HCT116 (cell line): ENCODE measurements around the gene ARHGAP5. TPM values are rescaled to one million over a fixed set of nuclear protein-coding genes. Genes with fewer than 3 reads are reported as not detected.

Experiments
- ATAC-seq: fragments of 200-7000 bp; cut with Tn5 transposase; 2 replicates; pipeline ENCODE4 v1.9.1; 2020; ENCODE audit warnings: mild to moderate bottlenecking, moderate library complexity
- BruUV-seq: library from RNA; stranded (reverse); fragments of 400-500 nt; replicated peaks from 2 replicates; lab custom pipeline; 2021; lab: Mats Ljungman, UMichigan
- CTCF ChIA-PET: fragments of 300-600 bp; sonication (Branson Sonifier 250); formaldehyde crosslinking; loops from one replicate; lab custom pipeline; 2021; ENCODE audit warnings: antibody characterized with exemption; lab: Charles Lee
- POLR2A ChIA-PET: fragments of 300-600, 350-600 bp; sonication (Branson Sonifier 250); formaldehyde crosslinking; loops from one replicate; lab custom pipeline; 2021; ENCODE audit warnings: antibody characterized with exemption; lab: Charles Lee
- RAD21 ChIA-PET, 2 experiments: fragments of 300-600 bp; sonication (Branson Sonifier 250); formaldehyde crosslinking; loops; one replicate each; lab custom pipeline; 2023; ENCODE audit warnings: low total read pairs in 2 of 2; ENCODE audit not compliant: uncharacterized antibody in 2 of 2, unreplicated experiment in 2 of 2, low non-redundant PET in 1 of 2; lab: Charles Lee
- DNase-seq: peaks from one replicate; pipeline ENCODE4 v3.0.0-alpha.2; 2010; ENCODE audit warnings: low read depth, low spot score
- H2AFZ ChIP-seq: fragments of 200-600 bp; shearing (Covaris generic), sonication (generic); 2 replicates; pipeline ENCODE4 v1.6.1; 2017; ENCODE audit warnings: low read depth, mixed run types, mixed read lengths, antibody characterized with exemption, low read length; ENCODE audit not compliant: poor library complexity, severe bottlenecking
- H3K27ac ChIP-seq: 2 replicates; pipeline ENCODE4 v1.5.1; 2012; ENCODE audit warnings: low read depth, low read length
- H3K27me3 ChIP-seq: fragments of 200-600 bp; sonication (generic); 2 replicates; pipeline ENCODE4 v1.6.1; 2016; ENCODE audit warnings: mixed run types, low read length, mixed read lengths; ENCODE audit not compliant: insufficient read depth
- H3K36me3 ChIP-seq, 2 experiments: fragments of 200-500 bp in 1 of 2; fragments of 200-600 bp in 1 of 2; sonication (Bioruptor generic) in 1 of 2; sonication (generic) in 1 of 2; 2 replicates each; pipeline versions ENCODE4 v1.5.1 to v1.6.1; 2014 to 2016; ENCODE audit warnings: low read length in 2 of 2, inconsistent platforms in 1 of 2, mixed read lengths in 1 of 2, mixed run types in 1 of 2; ENCODE audit not compliant: insufficient read depth in 2 of 2, control insufficient read depth in 1 of 2
- H3K4me1 ChIP-seq, 2 experiments: fragments of 200-600 bp in 1 of 2; sonication (generic) in 1 of 2; 2 replicates each; pipeline versions ENCODE4 v1.5.1 to v1.6.1; 2012 to 2017; ENCODE audit warnings: low read length in 2 of 2, inconsistent platforms in 1 of 2, mild to moderate bottlenecking in 1 of 2, mixed read lengths in 1 of 2, mixed run types in 1 of 2, moderate library complexity in 1 of 2; ENCODE audit not compliant: insufficient read depth in 2 of 2, control insufficient read depth in 1 of 2
- H3K4me2 ChIP-seq: fragments of 200-600 bp; sonication (generic); 2 replicates; pipeline ENCODE4 v1.6.1; 2017; ENCODE audit warnings: mixed run types, low read length, mixed read lengths
- H3K4me3 ChIP-seq, 2 experiments: fragments of 200-600 bp in 1 of 2; sonication (generic) in 1 of 2; replicated peaks in 1 of 2; 2 replicates each; pipeline ENCODE4 v1.5.1; 2011 to 2016; ENCODE audit warnings: low read length in 2 of 2, control low read depth in 1 of 2, low read depth in 1 of 2, mild to moderate bottlenecking in 1 of 2, mixed read lengths in 1 of 2, mixed run types in 1 of 2
- H3K79me2 ChIP-seq: fragments of 200-600 bp; sonication (generic); 2 replicates; pipeline ENCODE4 v1.6.1; 2017; ENCODE audit warnings: mild to moderate bottlenecking, mixed run types, low read length, moderate library complexity, mixed read lengths; ENCODE audit not compliant: insufficient read depth
- H3K9ac ChIP-seq: fragments of 200-600 bp; sonication (generic); 2 replicates; pipeline ENCODE4 v1.6.1; 2016; ENCODE audit warnings: low read length, mixed read lengths
- H3K9me2 ChIP-seq: fragments of 200-600 bp; sonication (generic), shearing (Covaris generic); 2 replicates; pipeline ENCODE4 v1.6.1; 2017; ENCODE audit warnings: mixed run types, mild to moderate bottlenecking, moderate library complexity; ENCODE audit not compliant: insufficient read depth
- H3K9me3 ChIP-seq, 2 experiments: fragments of 200-500 bp in 1 of 2; fragments of 200-600 bp in 1 of 2; sonication (Bioruptor generic) in 1 of 2; sonication (generic) in 1 of 2; 2 replicates each; pipeline ENCODE4 v1.6.1; 2014 to 2017; ENCODE audit warnings: low read length in 2 of 2, mixed read lengths in 2 of 2, inconsistent platforms in 1 of 2, low read depth in 1 of 2, mild to moderate bottlenecking in 1 of 2, mixed run types in 1 of 2, moderate library complexity in 1 of 2; ENCODE audit not compliant: control insufficient read depth in 1 of 2, insufficient read depth in 1 of 2
- H4K20me1 ChIP-seq: fragments of 200-600 bp; sonication (generic), shearing (Covaris generic); 2 replicates; pipeline ENCODE4 v1.6.1; 2017; ENCODE audit warnings: mixed run types, mild to moderate bottlenecking, moderate library complexity; ENCODE audit not compliant: insufficient read depth
- CEBPB ChIP-seq: IDR thresholded peaks from 2 replicates; pipeline ENCODE4 v1.6.1; 2012; ENCODE audit warnings: low read depth
- EGR1 ChIP-seq: IDR thresholded peaks from 2 replicates; pipeline ENCODE4 v1.6.1; 2012; ENCODE audit warnings: low read depth
- EZH2 ChIP-seq: fragments of 200-600 bp; sonication (generic); IDR thresholded peaks from 2 replicates; pipeline ENCODE4 v1.6.1; 2017; ENCODE audit warnings: antibody characterized with exemption, mixed run types
- EZH2phosphoT487 ChIP-seq: fragments of 200-600 bp; IDR thresholded peaks from 2 replicates; pipeline ENCODE4 v1.6.1; 2018; ENCODE audit warnings: antibody characterized with exemption, borderline replicate concordance
- FOSL1 ChIP-seq: IDR thresholded peaks from 2 replicates; pipeline ENCODE4 v1.6.1; 2012; ENCODE audit warnings: low read depth
- MAX ChIP-seq: IDR thresholded peaks from 2 replicates; pipeline ENCODE4 v1.6.1; 2012
- POLR2AphosphoS5 ChIP-seq: IDR thresholded peaks from 2 replicates; pipeline ENCODE4 v1.6.1; 2011; ENCODE audit warnings: mild to moderate bottlenecking, low read depth, low read length, moderate library complexity
- RAD21 ChIP-seq: IDR thresholded peaks from 2 replicates; pipeline ENCODE4 v1.6.1; 2012; ENCODE audit warnings: low read depth, mild to moderate bottlenecking
- SIN3A ChIP-seq: IDR thresholded peaks from 2 replicates; pipeline ENCODE4 v1.6.1; 2012; ENCODE audit warnings: low read depth
- SP1 ChIP-seq: IDR thresholded peaks from 2 replicates; pipeline ENCODE4 v1.6.1; 2012; ENCODE audit warnings: low read depth
- SRF ChIP-seq: IDR thresholded peaks from 2 replicates; pipeline ENCODE4 v1.6.1; 2012; ENCODE audit warnings: low read depth
- TCF7L2 ChIP-seq: IDR thresholded peaks from 2 replicates; pipeline ENCODE4 v1.7.0; 2011; ENCODE audit warnings: borderline replicate concordance, inconsistent platforms; ENCODE audit not compliant: insufficient read depth, insufficient read length; ENCODE audit errors: extremely low read depth
- YY1 ChIP-seq: IDR thresholded peaks from 2 replicates; pipeline ENCODE4 v1.6.1; 2011; ENCODE audit warnings: low read length, low read depth, moderate library complexity, mild to moderate bottlenecking; ENCODE audit not compliant: insufficient replicate concordance; ENCODE audit errors: extremely low read depth
- ZNF274 ChIP-seq: fragments of 200-500 bp; sonication (Bioruptor generic); IDR thresholded peaks from 2 replicates; pipeline ENCODE4 v1.6.1; 2014; ENCODE audit warnings: mild to moderate bottlenecking, low read depth, low read length, inconsistent platforms
- intact Hi-C: fragments of 100-400 bp; cut with micrococcal nuclease; formaldehyde crosslinking; loops from 2 replicates; pipeline ENCODE4 v1.10.0; 2022
- total RNA-seq: library from RNA; stranded (reverse); gene quantifications from one replicate; pipeline ENCODE4 v1.2.1, GENCODE V29; 2021; ENCODE audit not compliant: unreplicated experiment
- TF ChIP-seq, protein P1 (sequence below), 3 experiments: fragments of 200-600 bp in 1 of 3; sonication (generic) in 1 of 3; IDR thresholded peaks in 2 of 3; conservative IDR thresholded peaks in 1 of 3; 2 replicates each; pipeline ENCODE4 v1.5.1; 2012 to 2017; ENCODE audit warnings: low read depth in 2 of 3, low read length in 2 of 3, antibody characterized with exemption in 1 of 3, borderline replicate concordance in 1 of 3, control low read depth in 1 of 3, mild to moderate bottlenecking in 1 of 3, mixed read lengths in 1 of 3, mixed run types in 1 of 3, moderate library complexity in 1 of 3; ENCODE audit not compliant: insufficient read depth in 1 of 3
- TF ChIP-seq, protein P2 (sequence below): IDR thresholded peaks from 2 replicates; pipeline ENCODE4 v1.6.1; 2011; ENCODE audit warnings: mild to moderate bottlenecking, low read length, moderate library complexity; ENCODE audit not compliant: insufficient replicate concordance; ENCODE audit errors: extremely low read depth
- TF ChIP-seq, protein P3 (sequence below): IDR thresholded peaks from 2 replicates; pipeline ENCODE4 v1.6.1; 2012; ENCODE audit warnings: low read depth

Gene ARHGAP5
- total RNA-seq, 1 experiment from 2014 or later = 66.7 TPM

DNA sequence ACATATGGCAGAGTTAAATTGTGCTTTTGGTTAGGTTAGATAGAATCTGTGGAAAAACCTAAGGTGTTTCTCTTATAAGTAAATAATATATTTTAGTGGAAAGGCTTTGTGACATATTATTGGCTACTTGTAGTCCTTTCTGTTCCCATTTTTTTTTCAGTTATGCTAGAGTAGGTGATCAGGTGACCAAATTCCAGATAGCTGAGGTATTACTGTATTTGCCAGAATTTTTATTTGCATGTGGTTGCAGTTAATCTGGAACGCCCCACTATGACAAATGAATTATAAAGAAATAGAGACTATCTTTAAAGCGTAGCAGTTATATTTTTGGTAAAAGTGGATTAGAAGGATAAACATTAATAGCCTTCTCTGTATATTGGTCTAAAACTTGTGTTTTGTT, 52.0 kb downstream of the ARHGAP5 start:
- no TSS peak for BruUV-seq
- ChIA-PET POLR2A (no interaction called here), CTCF (no interaction called here), RAD21 (no interaction called here)
- Histone ChIP-seq H3K9me2 (no peaks in the 10 kb centered on the region), H3K4me3 (no peak overlapping the region), H3K27me3 (no peaks in the 10 kb centered on the region), H3K36me3 (peaks cover 0 to 4% of the 10 kb centered on the region in 2 experiments; a peak in 1 of 4 replicates), H4K20me1 (no peaks in the 10 kb centered on the region), H3K27ac (no peak overlapping the region), H3K9me3 (no peaks in the 10 kb centered on the region), H3K9ac (no peak overlapping the region), H3K4me2 (no peak overlapping the region), H3K4me1 (no peaks in the 10 kb centered on the region), H3K79me2 (peaks cover 66% of the 10 kb centered on the region), H2AFZ (no peak overlapping the region)
- no peak for ATAC-seq
- intact Hi-C loops = no loop called here
- DNase-seq = no peak
- no peak for TF ChIP-seq MAX
- no peak for TF ChIP-seq EZH2
- no peak for TF ChIP-seq ZNF274
- TF ChIP-seq EZH2phosphoT487 = no peak
- no peak for TF ChIP-seq FOSL1
- TF ChIP-seq, protein P1, sequence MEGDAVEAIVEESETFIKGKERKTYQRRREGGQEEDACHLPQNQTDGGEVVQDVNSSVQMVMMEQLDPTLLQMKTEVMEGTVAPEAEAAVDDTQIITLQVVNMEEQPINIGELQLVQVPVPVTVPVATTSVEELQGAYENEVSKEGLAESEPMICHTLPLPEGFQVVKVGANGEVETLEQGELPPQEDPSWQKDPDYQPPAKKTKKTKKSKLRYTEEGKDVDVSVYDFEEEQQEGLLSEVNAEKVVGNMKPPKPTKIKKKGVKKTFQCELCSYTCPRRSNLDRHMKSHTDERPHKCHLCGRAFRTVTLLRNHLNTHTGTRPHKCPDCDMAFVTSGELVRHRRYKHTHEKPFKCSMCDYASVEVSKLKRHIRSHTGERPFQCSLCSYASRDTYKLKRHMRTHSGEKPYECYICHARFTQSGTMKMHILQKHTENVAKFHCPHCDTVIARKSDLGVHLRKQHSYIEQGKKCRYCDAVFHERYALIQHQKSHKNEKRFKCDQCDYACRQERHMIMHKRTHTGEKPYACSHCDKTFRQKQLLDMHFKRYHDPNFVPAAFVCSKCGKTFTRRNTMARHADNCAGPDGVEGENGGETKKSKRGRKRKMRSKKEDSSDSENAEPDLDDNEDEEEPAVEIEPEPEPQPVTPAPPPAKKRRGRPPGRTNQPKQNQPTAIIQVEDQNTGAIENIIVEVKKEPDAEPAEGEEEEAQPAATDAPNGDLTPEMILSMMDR (IDR thresholded peaks at IDR 0.05 in 2 of 3, conservative IDR thresholded peaks at IDR 0.05 in 1 of 3; ENCODE audit: borderline replicate concordance in 1 of 3, insufficient read depth in 1 of 3, low read depth in 2 of 3, low read length in 2 of 3) = no peak
- no peak for TF ChIP-seq SIN3A
- no peak for TF ChIP-seq SRF
- TF ChIP-seq, protein P2, sequence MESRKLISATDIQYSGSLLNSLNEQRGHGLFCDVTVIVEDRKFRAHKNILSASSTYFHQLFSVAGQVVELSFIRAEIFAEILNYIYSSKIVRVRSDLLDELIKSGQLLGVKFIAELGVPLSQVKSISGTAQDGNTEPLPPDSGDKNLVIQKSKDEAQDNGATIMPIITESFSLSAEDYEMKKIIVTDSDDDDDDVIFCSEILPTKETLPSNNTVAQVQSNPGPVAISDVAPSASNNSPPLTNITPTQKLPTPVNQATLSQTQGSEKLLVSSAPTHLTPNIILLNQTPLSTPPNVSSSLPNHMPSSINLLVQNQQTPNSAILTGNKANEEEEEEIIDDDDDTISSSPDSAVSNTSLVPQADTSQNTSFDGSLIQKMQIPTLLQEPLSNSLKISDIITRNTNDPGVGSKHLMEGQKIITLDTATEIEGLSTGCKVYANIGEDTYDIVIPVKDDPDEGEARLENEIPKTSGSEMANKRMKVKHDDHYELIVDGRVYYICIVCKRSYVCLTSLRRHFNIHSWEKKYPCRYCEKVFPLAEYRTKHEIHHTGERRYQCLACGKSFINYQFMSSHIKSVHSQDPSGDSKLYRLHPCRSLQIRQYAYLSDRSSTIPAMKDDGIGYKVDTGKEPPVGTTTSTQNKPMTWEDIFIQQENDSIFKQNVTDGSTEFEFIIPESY = no peak
- TF ChIP-seq POLR2AphosphoS5 = no peak
- no peak for TF ChIP-seq CEBPB
- no peak for TF ChIP-seq TCF7L2
- TF ChIP-seq SP1 = no peak
- no peak for TF ChIP-seq RAD21
- no peak for TF ChIP-seq EGR1
- no peak for TF ChIP-seq YY1
- TF ChIP-seq, protein P3, sequence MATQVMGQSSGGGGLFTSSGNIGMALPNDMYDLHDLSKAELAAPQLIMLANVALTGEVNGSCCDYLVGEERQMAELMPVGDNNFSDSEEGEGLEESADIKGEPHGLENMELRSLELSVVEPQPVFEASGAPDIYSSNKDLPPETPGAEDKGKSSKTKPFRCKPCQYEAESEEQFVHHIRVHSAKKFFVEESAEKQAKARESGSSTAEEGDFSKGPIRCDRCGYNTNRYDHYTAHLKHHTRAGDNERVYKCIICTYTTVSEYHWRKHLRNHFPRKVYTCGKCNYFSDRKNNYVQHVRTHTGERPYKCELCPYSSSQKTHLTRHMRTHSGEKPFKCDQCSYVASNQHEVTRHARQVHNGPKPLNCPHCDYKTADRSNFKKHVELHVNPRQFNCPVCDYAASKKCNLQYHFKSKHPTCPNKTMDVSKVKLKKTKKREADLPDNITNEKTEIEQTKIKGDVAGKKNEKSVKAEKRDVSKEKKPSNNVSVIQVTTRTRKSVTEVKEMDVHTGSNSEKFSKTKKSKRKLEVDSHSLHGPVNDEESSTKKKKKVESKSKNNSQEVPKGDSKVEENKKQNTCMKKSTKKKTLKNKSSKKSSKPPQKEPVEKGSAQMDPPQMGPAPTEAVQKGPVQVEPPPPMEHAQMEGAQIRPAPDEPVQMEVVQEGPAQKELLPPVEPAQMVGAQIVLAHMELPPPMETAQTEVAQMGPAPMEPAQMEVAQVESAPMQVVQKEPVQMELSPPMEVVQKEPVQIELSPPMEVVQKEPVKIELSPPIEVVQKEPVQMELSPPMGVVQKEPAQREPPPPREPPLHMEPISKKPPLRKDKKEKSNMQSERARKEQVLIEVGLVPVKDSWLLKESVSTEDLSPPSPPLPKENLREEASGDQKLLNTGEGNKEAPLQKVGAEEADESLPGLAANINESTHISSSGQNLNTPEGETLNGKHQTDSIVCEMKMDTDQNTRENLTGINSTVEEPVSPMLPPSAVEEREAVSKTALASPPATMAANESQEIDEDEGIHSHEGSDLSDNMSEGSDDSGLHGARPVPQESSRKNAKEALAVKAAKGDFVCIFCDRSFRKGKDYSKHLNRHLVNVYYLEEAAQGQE = no peak
